Measurements from ENCODE around the gene RGMA.

RGMA gene

DNA sequence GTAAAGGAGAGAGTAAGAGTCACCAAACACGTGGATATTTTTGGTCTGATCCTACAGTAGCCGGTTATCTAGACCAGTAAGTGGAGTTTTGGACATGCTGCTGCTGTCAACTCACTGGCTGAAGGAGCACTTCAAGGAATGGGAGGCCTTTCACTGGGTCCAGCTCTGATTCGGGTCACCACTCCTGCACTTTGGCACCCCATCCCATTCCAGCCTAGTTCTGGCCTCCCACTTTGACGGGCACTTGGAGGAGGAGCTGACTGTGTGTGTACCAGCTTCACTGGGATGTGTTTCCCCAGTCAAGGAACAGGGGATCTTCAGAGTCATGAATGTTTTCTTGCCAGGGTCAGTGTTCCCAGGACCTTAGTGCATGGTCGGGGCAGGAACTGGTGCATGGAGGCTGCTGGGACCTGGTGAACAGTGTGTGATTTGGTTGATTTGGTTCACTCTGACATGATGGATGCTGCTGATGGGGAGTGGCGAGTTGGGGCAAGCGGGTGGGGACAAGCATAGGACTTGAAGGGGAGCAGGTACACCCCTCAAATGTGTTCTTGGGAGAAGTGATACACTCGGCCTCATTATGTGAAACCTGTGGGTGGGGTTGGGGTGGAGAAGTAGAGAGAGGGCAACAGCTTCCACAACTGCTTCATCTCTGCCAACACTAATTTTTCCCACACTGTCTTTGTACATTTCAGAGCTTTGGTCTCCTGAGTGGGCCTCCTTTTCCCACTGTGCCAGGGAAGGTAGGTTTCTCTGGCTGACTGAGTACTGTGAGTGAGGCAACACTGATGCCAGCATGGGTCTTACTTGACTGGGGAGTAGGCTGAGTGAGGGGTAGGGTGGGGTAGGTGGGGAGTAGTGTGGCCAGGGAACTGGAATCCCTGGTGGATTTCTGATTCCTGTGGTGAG is 64.0 kb downstream of the RGMA start:
- H3K4me1 Mint-ChIP-seq (ENCODE audit: low read depth) = peaks cover 50% of the 10 kb centered on the region
- no peak for DNase-seq (ENCODE audit: low spot score)
- H3K27ac Mint-ChIP-seq = peak overlapping the region; percentile 72
- no peaks in the 10 kb centered on the region for H3K27me3 Mint-ChIP-seq (ENCODE audit: low read depth)
- peak overlapping the region; percentile 27 for H3K4me3 Mint-ChIP-seq
- H3K9me3 Mint-ChIP-seq = no peaks in the 10 kb centered on the region
- peaks cover 60% of the 10 kb centered on the region for H3K36me3 Mint-ChIP-seq (ENCODE audit: low read depth)

DNA sequence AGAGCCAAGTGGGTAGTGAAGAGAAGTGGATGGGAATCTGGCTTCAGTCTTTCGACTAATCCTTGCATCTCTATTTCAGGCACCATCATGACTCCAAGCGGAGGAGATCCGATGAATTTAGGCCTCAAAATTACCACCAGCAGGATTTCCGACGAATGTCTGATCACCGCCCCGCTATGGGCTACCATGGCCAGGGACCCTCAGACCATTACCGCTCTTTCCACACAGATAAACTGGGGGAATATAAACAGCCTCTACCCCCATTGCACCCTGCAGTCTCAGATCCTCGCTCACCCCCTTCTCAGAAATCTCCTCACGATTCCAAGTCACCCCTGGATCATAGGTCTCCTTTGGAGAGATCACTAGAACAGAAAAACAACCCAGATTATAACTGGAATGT is 64.7 kb downstream of the RGMA start:
- peak overlapping the region; percentile 72 for H3K27ac Mint-ChIP-seq
- no peak overlapping the region for H3K4me3 Mint-ChIP-seq
- no peaks in the 10 kb centered on the region for H3K27me3 Mint-ChIP-seq (ENCODE audit: low read depth)
- no peak for DNase-seq (ENCODE audit: low spot score)
- H3K9me3 Mint-ChIP-seq = no peaks in the 10 kb centered on the region
- H3K36me3 Mint-ChIP-seq (ENCODE audit: low read depth) = peaks cover 66% of the 10 kb centered on the region
- peaks cover 47% of the 10 kb centered on the region for H3K4me1 Mint-ChIP-seq (ENCODE audit: low read depth)

DNA sequence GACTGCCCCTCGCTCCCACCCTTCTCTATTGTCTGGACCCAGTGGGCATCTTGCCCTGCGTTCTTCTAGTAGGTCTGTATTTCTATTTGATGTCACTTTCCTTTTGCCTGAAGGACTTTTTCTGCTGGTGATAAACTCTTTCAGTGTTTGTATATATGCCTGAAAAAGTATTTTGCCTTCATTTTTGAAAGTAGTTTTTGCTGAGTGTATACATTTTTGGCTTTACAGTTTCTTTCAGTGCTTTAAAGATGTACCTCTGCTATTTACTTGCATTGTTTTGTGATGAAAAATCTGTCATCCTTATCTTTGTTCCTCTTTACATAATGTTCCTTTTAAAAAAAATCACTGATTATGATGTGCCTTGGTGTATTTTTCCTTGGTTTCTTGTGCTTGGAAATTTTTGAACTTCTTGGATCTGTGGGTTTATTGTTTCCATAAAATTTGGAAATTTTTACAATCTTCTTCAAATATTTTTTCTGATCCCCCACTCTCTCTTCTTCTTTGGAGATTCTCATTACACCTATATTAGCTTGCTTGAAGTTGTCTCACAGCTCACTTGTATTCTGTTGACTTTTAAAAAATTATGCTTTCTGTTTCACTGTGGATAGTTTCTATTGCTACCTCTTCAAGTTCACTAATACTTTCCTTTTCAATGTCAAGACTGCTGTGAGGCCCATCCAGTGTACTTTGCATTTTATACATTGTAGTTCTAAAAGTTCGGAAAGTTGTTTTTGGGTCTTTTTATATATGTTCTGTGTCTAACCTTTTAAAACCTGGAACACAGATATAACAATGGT is 67.8 kb downstream of the RGMA start:
- peak overlapping the region; percentile 80 for H3K27ac Mint-ChIP-seq
- H3K36me3 Mint-ChIP-seq (ENCODE audit: low read depth) = peaks cover 83% of the 10 kb centered on the region
- peak overlapping the region; percentile 28 for H3K4me3 Mint-ChIP-seq
- H3K9me3 Mint-ChIP-seq = no peaks in the 10 kb centered on the region
- no peaks in the 10 kb centered on the region for H3K27me3 Mint-ChIP-seq (ENCODE audit: low read depth)
- no peak for DNase-seq (ENCODE audit: low spot score)
- peaks cover 61% of the 10 kb centered on the region for H3K4me1 Mint-ChIP-seq (ENCODE audit: low read depth)

DNA sequence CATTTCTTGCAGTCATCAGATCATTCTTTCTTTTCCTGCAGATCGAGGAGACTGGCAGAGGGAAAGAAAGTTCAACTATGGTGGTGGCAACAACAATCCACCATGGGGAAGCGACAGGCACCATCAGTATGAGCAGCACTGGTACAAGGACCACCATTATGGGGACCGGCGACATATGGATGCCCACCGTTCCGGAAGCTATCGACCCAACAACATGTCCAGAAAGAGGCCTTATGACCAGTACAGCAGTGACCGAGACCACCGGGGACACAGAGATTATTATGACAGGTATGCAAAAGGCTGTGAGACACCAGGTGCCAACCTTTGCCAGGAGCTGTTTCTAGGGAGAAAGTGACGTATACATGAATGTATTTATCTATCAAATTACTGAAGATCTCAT is 69.0 kb downstream of the RGMA start:
- Mint-ChIP-seq H3K4me3 (no peak overlapping the region), H3K9me3 (no peaks in the 10 kb centered on the region), H3K27me3 (ENCODE audit: low read depth) (no peaks in the 10 kb centered on the region), H3K4me1 (ENCODE audit: low read depth) (peaks cover 55% of the 10 kb centered on the region), H3K27ac (peak overlapping the region; percentile 55), H3K36me3 (ENCODE audit: low read depth) (peaks cover 84% of the 10 kb centered on the region)
- DNase-seq (ENCODE audit: low spot score) = no peak

DNA sequence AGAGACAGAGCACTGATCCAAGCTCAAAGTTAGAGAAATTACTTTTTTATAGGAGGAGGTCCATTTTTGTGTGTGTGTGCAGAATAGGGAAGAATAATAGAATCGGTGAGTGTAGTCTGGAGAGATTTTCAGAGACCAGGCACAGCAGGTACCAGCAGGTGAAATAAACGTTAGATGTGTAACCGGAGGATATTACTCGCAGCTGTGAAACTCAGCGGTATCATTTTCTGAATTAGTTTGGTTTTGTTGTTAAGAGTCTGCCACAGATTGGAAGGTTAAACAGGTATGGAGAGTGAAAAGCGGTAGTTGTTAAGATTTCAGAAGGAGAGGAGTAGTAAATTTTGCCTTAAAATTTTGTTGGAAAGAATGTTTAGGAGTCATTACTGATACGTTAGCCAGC is 69.9 kb downstream of the RGMA start:
- peaks cover 51% of the 10 kb centered on the region for H3K4me1 Mint-ChIP-seq (ENCODE audit: low read depth)
- peaks cover 83% of the 10 kb centered on the region for H3K36me3 Mint-ChIP-seq (ENCODE audit: low read depth)
- no peak for DNase-seq (ENCODE audit: low spot score)
- no peak overlapping the region for H3K4me3 Mint-ChIP-seq
- no peaks in the 10 kb centered on the region for H3K27me3 Mint-ChIP-seq (ENCODE audit: low read depth)
- peak overlapping the region; percentile 76 for H3K27ac Mint-ChIP-seq
- H3K9me3 Mint-ChIP-seq = no peaks in the 10 kb centered on the region

DNA sequence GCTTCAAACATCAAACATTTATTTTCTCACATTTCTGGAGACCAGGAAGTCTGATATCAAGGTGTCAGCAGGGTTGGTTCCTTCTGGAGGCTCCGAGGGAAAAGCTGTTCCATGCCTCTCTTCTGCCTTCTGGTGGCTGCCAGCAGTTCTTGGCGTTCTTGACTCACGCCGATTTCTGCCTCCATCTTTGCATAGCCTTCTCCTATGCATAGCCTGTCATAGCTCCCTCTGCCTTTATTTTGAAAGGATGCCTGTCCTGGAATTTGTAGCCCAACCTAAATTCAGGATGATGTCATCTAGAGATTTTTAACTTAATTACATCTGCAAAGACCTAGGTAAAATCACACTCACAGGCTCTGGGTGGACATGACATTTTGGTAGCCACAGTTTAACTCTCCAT is 70.4 kb downstream of the RGMA start:
- no peak for DNase-seq (ENCODE audit: low spot score)
- peaks cover 82% of the 10 kb centered on the region for H3K36me3 Mint-ChIP-seq (ENCODE audit: low read depth)
- no peaks in the 10 kb centered on the region for H3K9me3 Mint-ChIP-seq
- no peak overlapping the region for H3K4me3 Mint-ChIP-seq
- peaks cover 50% of the 10 kb centered on the region for H3K4me1 Mint-ChIP-seq (ENCODE audit: low read depth)
- no peaks in the 10 kb centered on the region for H3K27me3 Mint-ChIP-seq (ENCODE audit: low read depth)
- peak overlapping the region; percentile 76 for H3K27ac Mint-ChIP-seq

DNA sequence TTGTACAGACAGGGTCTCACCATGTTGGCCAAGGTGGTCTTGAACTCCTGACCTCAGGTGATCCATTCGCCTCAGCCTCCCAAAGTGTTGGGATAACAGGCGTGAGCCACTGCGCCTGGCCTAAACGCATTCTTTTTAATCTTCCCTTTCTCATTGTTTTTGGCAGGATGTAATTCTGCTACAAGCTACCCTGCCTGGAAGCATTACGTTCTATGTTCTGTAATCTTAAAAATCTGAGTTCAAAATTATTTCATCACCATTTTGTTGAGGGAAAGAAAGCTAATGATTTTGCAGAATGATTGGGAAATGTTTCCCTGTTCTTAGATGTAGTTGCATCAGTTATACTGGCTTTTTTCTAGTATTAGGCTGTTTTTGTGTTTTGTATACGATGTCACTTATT is 71.5 kb downstream of the RGMA start:
- H3K4me1 Mint-ChIP-seq (ENCODE audit: low read depth) = peaks cover 40% of the 10 kb centered on the region
- peaks cover 82% of the 10 kb centered on the region for H3K36me3 Mint-ChIP-seq (ENCODE audit: low read depth)

DNA sequence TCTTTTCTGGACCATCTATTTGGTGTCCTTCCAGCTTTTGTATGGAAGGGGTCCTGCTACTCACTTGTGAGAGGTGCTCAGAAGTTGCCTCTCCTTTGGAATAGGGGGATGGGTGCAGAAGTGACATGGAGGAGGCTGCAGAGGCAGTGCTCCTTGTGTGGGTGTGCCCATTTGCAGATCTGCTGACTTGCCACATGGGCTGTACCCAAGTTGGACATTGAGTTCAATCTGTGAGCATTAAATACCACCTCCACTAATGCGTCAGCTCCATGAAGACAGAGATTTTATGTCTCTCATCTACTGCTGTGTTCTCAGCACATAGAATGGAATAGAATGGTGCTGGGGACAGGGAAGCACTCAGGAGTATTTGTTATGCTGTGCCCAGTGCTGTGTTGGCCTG is 76.2 kb downstream of the RGMA start:
- H3K36me3 Mint-ChIP-seq (ENCODE audit: low read depth) = peaks cover 75% of the 10 kb centered on the region
- H3K27ac Mint-ChIP-seq = no peak overlapping the region
- DNase-seq (ENCODE audit: low spot score) = no peak
- H3K4me1 Mint-ChIP-seq (ENCODE audit: low read depth) = peaks cover 5% of the 10 kb centered on the region
- no peaks in the 10 kb centered on the region for H3K27me3 Mint-ChIP-seq (ENCODE audit: low read depth)
- H3K4me3 Mint-ChIP-seq = no peak overlapping the region
- no peaks in the 10 kb centered on the region for H3K9me3 Mint-ChIP-seq

More for the DNA sequence above, 71.5 kb downstream of the RGMA start:
- H3K9me3 Mint-ChIP-seq = no peaks in the 10 kb centered on the region
- H3K27ac Mint-ChIP-seq = no peak overlapping the region
- peak; percentile 2 for DNase-seq (ENCODE audit: low spot score)
- no peaks in the 10 kb centered on the region for H3K27me3 Mint-ChIP-seq (ENCODE audit: low read depth)
- no peak overlapping the region for H3K4me3 Mint-ChIP-seq

DNA sequence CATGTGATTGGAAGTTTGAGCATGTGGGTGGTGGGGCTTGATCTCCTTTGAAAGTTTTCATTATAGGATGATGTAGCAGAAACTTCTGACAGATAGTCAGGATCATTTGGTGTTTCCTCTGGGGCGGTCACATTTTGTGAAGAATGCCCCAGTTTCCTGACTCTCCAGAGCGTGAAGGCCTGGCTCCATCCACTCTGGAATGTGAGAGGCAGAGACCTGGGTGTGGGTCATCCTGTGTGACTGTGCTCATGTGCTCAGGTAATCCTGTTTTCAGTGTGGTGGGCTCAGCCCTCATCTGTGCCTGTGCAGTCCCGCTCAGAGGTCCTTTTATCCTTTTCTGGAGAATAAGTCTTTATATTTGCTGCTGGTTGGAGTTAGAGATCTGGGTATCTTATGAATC is 81.0 kb downstream of the RGMA start:
- DNase-seq (ENCODE audit: low spot score) = no peak
- Mint-ChIP-seq H3K36me3 (ENCODE audit: low read depth) (peaks cover 78% of the 10 kb centered on the region), H3K9me3 (no peaks in the 10 kb centered on the region), H3K4me1 (ENCODE audit: low read depth) (peaks cover 1% of the 10 kb centered on the region), H3K27ac (no peak overlapping the region), H3K27me3 (ENCODE audit: low read depth) (no peaks in the 10 kb centered on the region), H3K4me3 (no peak overlapping the region)

DNA sequence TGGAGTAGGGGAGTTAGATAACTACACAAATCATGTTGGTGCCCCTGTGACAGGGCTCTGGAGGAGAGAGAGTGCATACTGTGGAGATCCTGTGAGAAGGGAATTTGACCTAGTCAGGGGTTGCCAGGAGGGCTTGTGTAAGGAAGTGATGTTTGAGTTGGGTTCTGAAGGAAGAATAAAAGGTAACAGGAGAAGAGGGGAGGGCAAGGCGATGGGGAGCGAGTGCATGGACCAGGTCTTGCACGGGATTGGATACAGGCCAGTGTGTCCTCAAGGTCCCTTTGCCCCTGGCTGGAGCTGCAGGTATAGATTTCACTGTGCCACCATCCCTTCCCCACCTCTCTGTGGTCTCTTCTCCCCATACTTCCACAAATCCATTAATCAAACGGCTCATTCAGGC is 83.9 kb downstream of the RGMA start:
- Mint-ChIP-seq H3K9me3 (no peaks in the 10 kb centered on the region), H3K4me1 (ENCODE audit: low read depth) (no peaks in the 10 kb centered on the region), H3K27me3 (ENCODE audit: low read depth) (no peaks in the 10 kb centered on the region), H3K36me3 (ENCODE audit: low read depth) (peaks cover 75% of the 10 kb centered on the region), H3K4me3 (no peak overlapping the region), H3K27ac (no peak overlapping the region)
- no peak for DNase-seq (ENCODE audit: low spot score)

DNA sequence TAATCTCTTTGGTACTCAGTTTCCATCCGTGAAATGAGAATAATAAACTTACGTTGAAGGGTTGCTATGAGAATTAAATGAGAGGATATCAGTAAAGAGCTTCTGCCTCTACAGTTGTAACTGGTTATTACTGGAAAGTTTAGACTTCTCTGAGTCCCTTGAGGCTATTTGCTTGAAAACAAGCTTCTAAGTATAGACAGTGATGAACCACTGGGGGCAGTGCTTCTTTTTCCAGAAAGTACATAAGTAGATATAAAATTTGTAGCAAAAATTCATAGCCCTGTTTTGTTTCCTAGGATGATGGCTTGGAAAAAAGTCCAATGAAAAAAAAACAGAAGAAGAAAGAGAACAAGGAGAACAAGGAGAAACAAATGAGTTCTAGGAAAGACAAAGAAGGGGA is 87.1 kb downstream of the RGMA start:
- Mint-ChIP-seq H3K4me3 (no peak overlapping the region), H3K27ac (peak overlapping the region; percentile 56), H3K4me1 (ENCODE audit: low read depth) (peaks cover 20% of the 10 kb centered on the region), H3K9me3 (no peaks in the 10 kb centered on the region), H3K36me3 (ENCODE audit: low read depth) (peaks cover 81% of the 10 kb centered on the region), H3K27me3 (ENCODE audit: low read depth) (no peaks in the 10 kb centered on the region)
- no peak for DNase-seq (ENCODE audit: low spot score)

DNA sequence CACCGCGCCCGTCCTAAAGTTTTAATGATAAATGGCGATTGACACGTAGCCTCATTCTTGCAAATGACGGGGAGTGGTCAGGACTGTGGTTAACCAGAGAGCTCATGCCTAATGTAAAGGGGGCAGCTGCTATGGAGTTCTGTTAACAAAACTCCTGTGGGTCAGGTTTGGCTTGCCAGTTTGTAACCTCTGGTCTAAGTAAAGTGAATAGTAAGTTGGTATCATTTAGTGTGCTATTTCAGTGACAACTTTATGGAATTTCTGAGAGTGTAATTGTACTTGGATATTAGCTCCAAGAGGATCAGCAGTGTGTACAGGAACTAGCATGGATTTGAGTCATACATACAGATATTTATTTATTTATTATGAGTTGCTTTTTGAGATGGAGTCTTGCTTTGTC is 87.9 kb downstream of the RGMA start:
- DNase-seq (ENCODE audit: low spot score) = no peak
- H3K36me3 Mint-ChIP-seq (ENCODE audit: low read depth) = peaks cover 79% of the 10 kb centered on the region
- no peaks in the 10 kb centered on the region for H3K9me3 Mint-ChIP-seq
- H3K4me3 Mint-ChIP-seq = no peak overlapping the region
- peaks cover 22% of the 10 kb centered on the region for H3K4me1 Mint-ChIP-seq (ENCODE audit: low read depth)
- H3K27me3 Mint-ChIP-seq (ENCODE audit: low read depth) = no peaks in the 10 kb centered on the region
- H3K27ac Mint-ChIP-seq = no peak overlapping the region

DNA sequence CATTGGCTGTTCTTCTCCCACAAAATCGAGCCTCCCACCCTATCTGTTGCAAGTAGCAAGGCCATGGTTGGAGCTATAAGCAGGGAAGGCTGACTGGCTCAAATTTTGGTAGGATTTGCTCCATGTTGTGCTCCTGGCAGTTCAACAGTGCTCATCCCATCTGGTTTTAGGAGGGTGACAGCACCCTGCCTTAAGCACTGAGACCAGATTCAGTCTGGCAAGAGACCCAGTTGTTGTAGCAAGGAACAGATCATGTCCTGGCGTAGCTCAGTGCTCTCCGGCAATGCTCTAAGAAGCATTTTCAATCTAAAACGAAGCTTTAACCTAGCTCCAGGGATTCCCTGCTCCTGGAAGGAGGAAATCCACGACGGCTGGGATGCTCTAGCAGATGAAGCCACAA is 91.2 kb downstream of the RGMA start:
- DNase-seq (ENCODE audit: low spot score) = no peak
- Mint-ChIP-seq H3K9me3 (no peaks in the 10 kb centered on the region), H3K36me3 (ENCODE audit: low read depth) (peaks cover 71% of the 10 kb centered on the region), H3K4me1 (ENCODE audit: low read depth) (peaks cover 24% of the 10 kb centered on the region), H3K27me3 (ENCODE audit: low read depth) (no peaks in the 10 kb centered on the region), H3K4me3 (no peak overlapping the region), H3K27ac (peak overlapping the region; percentile 69)

DNA sequence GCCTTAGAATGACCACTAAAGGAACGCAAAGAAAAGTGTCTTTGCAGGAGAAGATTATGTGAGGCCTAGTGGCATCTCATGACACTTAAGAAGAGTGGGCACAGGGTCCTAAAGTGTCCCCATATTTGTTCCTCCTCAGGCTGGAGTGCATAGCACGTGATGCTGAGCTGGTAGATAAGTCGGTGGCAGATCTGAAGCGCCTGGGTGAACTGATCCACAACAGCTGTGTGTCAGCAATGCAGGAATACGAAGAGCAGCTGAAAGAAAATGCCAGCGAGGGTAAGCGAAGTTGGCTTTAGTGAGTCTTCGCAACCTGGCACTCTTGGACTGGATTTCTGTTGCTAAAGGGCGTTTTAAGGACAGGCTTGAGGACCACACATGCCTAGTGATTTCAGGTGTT is 96.3 kb downstream of the RGMA start:
- H3K27me3 Mint-ChIP-seq (ENCODE audit: low read depth) = no peaks in the 10 kb centered on the region
- peak overlapping the region; percentile 24 for H3K27ac Mint-ChIP-seq
- DNase-seq (ENCODE audit: low spot score) = no peak
- no peaks in the 10 kb centered on the region for H3K9me3 Mint-ChIP-seq
- peaks cover 14% of the 10 kb centered on the region for H3K4me1 Mint-ChIP-seq (ENCODE audit: low read depth)
- no peak overlapping the region for H3K4me3 Mint-ChIP-seq
- peaks cover 67% of the 10 kb centered on the region for H3K36me3 Mint-ChIP-seq (ENCODE audit: low read depth)

Data from T-helper 2 cell treated with Interferon-gamma antibody and Interleukin-4, amounts not matched to agents 5 μg/mL and 100 μg/mL, for 36 hours (primary cell).